ENCODE data around the gene MMP20.
A peak's percentile ranks its signal among the peaks of the same experiment; 100 is the strongest.

Gene MMP20

DNA sequence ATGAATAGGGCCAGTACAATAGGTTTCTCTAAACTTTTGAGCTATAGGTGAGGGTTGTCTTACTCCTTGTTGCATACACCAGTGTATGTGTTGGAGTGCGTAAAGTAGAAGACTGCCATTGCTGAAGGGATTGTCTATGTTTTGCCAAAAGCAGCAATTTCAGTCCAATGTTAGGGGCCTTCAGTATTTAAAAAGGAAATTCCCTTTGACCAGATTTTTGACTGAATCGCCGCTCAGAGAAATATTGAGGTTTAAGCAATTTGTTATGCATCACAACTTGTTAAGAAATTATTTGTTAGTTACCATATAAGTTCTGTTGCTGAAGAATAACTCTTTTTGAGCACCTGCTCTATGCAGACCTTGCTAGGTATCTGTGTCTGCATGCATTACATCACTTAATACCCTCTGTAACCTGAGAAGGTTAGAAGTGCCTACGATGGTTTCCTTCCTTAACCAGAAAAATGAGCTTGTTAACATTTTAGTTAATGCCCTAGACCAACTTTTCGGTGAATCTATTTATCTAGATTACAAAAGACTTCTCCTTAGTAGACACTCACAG, 33.9 kb downstream of the MMP20 start:
- DNase-seq, result no peak

DNA sequence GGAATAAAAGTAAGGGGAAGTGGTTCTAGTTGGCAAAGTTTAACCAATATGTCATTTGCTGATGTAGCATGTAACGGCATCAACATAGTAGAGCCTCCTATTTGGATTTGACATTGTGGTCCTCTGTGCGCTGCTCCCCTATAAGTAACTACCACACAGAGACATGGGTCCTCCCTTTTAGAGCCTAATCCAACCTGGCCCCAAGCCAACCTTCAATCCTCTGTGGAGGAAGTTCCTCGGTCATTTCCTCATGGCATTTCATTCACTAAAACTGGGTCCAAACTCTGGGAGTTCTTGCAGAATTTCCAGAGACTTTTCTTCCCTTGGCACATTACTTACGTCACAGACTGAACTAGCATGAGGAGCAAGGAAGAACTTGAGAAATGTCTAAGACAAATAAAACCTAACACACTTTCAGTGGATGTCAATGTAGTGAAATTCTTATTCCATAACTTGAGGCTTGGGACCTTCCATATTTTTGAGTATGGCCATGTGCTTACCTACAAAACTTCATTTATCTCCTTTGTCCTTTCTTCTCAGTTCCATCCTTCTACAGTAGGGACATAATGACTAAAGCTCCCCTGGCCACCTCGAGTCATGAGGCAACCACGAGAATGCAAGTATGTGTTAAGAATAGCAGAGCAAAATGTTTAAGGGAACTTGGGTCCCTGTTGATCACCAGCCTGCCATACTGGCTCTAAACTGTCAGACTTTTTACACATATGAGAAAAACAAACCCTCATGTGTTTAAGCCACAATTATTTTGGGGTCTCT, 34.7 kb downstream of the MMP20 start:
- no peak for DNase-seq

DNA sequence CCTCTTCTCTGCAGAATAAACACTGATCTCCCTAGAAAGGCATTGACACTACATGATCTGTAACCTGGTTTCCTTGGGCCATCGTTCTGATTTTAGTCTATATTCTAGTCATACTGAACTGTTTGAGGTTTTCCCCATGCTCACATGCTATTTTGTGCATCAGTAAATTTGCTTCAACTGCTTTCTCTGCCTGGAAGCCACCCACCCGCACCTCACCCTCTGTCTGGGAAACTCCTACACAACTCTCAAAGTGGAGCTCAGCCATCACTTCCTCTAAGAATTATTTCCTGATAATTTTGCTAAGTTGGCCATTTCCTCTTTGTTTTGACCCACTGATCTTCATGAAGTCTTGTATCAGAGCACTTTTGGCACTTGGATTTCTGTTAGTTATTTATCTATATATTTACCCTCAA, 36.1 kb downstream of the MMP20 start:
- DNase-seq, result no peak

DNA sequence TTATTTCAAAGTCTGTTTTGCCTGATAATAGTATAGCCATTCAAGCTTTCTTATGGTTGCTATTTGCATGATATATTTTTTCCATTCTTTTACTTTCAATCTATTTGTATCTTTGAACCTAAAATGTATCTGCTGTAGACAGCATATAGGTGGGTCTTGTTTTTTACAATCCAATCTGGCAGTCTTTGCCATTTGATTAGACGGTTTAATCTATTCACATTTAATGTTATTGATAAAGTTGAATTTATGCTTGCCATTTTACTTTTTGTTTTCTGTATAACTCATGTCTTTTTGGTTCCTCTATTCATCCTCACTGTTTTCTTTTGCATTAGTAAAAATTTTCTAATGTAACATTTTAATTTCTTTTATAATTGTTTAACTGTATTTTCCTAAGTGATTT, 37.4 kb downstream of the MMP20 start:
- DNase-seq, result no peak

DNA sequence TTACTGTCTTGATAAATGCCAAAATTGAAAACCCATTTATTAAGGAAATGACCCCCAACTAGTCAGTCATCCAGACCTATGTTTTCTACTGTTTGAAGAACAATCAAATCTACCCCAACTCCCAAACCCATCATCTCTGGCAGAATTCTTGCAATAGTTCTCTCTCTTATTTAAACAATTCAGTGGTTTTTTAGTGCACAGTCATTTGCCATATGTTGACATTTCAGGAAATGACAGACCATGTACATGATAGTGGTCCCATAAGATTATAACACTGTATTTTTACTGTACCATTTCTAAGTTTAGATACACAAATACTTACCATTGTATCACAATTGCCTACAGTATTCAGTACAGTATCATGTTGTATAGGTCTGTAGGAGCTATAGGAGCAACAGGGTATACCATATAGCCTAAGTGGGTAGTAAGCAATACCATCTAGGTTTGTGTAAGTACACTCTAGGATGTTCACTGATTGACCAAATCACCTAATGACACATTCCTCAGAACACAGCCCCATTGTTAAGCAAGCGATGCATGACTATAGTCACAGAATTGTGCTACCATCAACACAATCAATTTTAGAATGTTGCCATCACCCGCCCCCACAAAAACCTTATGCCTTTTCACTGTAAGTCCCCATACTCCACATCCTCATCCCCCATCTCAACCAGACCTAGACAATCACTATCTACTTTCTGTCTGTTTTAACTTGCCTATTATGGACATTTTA, 41.8 kb downstream of the MMP20 start:
- DNase-seq, result no peak

DNA sequence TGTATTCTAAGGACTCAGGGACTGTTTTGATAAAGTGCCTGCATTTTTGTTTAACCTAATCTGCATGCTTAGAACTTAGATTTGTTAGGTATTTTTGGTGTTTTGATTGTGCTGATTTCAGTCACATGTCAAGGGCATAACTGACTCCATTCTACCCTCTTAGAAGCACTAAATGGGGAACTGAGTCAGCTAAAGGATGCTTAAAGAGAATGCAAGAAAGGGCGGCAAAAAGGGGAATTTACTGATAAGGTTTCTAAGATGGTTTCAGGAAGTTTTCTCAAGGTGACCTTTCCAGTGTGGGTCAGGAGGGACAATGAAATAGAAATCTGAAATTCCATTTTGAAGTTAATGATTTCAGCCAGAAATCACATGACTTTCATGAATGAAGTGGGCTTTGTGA, 43.0 kb downstream of the MMP20 start:
- DNase-seq, result no peak

DNA sequence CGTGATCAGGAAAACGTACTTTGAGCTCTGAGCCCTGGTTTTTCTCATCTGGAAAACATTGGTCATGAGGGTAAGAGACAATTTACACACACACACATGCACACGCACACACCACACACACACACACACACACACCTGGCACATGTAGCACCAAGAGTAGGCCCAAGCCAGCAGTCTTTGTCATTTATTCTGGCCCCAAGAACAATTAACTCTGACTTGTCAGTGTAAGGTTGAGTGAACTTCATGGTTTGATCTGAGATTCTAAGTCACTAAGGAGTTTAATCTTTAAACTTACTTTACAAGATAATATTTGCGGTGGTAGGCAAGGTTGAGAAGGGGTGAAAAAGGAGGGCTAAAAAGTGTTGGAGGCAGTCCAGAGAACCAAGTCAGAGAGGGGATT, 44.1 kb downstream of the MMP20 start:
- DNase-seq, result no peak

DNA sequence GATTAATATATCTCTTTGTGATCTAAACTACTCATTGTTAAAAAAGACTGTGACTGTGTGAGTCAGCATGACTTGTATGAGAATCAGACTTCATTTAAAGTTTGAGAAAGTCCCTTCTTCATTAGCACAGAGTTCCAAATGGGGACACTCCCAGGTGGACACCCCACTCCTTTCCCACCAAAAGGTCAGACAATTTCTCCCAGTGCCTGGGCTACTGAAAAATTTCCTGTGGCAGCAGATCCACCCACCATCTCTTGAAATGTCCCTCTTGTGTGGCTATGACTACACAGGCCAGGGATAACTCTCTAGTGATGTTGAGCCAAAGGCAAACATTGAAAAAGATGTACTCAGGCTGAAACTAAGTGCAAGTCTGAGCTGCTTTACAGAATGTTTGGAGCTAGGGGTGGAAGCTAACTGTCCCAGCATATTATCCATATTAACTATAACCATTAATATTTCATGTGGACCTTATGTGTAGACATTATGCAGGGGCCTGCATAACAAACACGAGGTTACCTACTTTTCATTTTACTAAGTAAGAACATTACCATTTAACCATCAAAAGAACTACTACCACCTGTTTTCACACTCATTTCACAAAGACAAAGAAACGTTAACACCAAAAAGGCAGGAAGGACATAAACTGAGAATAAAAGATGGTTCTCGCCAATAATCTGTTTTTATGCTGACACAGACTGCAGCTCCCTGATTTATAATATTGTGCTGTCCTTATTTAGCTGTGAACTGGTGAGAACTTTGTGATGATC, 44.8 kb downstream of the MMP20 start:
- DNase-seq, result no peak

DNA sequence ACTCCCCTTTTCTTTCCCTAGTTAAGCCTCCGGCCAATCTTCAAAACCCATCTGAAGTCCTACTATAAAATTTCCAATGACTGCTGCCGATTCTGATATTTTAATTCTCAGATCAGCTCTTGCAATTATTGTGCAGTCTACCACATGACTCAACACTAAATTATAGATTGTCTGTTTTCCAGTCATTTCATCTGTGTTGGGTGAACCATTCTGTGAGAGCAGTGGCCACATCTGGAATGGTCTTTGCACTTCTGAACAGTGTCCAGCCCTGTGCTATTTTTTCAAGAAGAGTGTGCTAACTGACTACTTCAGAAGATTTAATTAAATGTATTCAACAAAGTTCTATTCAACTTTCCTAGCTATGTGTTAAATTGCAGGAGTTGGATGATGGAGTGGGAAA, 47.4 kb downstream of the MMP20 start:
- no peak for DNase-seq

DNA sequence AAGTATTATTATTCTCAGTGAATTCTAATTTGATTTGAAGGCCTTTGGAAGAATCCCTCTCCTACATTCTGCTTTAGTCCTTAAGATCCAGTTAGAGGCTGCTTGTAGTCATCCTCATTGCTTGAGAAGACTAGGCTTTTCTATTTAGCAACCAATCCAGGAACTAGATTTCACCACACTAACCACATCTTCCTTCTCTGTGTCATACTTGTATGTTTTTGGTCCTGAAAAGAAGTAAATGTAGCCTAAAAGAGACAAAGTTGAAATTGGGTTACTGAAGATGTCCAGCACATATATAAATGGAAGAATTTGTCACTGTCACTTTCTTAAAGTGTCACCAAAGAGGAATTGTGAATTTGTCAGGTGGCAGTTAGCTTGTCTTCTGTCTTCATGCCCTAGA, 48.0 kb downstream of the MMP20 start:
- peak; percentile 3 for DNase-seq

DNA sequence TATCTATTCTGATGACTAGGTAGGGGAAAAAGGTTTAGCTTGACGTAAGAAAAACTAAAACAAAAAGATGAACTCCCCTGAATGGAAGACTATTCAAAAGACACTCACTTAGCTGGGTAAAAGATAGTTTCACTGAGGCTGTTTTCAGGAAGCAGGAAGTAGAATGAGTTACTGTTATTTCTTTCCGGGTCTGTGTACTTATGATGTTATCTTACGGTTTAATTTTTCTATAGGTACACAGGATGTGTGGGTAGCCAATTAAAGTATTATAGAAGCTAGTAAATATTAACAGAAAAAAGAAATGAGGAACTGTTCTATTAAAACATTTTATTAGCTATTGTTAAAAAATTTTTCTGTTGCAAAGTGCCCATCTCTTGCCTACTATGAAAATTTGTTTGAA, 48.8 kb downstream of the MMP20 start:
- peak; percentile 7 for DNase-seq

DNA sequence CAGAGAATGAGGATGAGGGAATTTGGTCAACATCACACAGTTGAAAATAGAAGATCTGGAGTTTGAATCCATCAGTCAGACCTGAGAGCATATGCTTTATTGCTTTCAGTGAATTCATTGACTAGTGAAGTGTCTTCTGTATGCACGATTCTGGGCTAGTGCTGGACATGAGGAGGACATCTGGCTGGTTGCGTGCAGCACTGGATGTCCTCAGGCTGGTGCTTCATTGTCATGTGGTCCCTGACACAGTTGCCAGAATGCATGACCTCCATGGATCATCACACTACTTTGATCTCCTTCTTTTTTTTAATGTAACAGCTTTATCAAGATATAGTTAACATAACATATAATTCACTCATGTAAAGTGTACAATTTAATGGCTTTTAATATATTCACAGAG, 50.1 kb downstream of the MMP20 start:
- DNase-seq, result no peak

DNA sequence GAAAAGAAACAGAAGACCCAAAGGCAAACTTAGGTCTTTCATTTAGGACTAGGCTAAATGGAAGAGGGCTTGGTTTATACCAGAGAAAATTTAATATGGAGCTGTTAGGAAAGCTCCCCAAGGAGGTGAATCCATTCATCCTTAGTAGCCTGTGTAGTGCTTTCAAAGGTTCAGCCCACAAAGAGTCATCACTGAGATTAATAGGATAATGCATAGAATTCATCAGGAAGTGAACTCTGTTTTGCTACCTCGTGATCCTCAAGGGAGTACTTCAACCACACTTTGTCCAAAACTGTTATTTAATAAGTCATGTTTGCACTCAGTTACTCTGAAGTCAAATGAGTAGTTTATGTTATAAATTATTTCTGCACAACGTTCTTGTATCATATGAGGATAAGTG, 51.3 kb downstream of the MMP20 start:
- no peak for DNase-seq

DNA sequence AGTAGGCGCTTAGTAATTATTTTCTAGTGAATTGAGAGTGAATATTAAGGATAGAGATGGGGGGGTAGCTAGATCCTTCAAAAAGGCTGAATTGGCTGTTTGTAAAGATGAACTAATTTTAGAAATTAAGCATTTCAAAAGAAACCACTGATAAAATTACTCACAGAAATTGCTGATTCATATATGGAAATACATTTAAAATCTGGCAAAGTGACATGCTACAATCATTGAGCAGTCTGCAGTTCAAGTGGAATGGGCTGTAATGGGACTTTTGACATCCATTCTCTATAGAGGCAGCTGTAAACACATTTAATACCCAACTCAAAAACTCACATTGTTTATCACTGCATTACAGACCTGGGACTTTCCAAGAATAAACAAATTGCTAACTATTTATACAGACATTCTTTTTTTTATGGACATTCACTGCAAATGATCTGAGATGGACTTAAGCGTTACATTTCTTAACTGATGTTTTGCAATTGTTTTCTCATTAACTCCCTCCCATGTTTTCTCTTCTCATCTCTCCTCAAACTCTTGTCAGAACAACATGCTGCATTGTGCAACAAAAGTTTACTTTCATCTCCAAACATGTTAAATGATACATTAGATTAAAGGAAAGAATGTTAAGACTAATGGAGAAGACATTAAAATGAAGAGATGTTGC, 52.4 kb downstream of the MMP20 start:
- DNase-seq, result no peak

DNA sequence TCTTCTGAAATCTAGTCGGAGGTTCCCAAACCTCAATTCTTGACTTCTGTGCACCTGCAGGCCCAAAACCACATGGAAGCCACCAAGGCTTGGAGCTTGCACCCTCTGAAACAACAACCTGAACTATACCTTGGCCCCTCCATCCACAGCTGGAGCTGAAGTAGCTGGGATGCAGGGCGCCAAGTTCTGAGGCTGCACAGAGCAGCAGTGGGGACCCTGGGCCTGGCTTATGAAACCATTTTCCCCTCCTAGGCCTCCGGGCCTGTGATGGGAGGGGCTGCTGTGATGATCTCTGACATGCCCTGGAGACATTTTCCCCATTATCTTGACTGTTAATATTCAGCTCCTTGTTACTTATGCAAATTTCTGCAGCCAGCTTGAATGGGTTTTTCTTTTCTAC, 56.3 kb downstream of the MMP20 start:
- no peak for DNase-seq

DNA sequence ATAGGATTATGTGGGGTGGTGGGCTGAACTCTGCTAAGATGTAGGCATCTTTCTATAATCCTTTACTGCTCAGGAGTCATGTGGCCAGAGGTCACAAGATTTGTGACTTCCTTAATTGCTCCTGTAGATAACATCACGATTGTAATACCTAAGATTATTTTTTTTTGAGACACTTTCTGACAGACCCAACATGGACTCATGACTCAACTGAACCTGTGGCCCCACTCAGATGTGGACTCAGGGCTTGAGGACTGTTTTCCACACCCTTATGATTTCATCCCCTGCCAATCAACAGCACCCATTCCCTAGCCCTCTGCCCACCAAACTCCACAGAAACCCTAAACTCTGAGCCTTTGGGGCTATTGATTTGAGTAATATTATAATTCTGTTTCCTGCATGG, 59.0 kb downstream of the MMP20 start:
- DNase-seq, result no peak

DNA sequence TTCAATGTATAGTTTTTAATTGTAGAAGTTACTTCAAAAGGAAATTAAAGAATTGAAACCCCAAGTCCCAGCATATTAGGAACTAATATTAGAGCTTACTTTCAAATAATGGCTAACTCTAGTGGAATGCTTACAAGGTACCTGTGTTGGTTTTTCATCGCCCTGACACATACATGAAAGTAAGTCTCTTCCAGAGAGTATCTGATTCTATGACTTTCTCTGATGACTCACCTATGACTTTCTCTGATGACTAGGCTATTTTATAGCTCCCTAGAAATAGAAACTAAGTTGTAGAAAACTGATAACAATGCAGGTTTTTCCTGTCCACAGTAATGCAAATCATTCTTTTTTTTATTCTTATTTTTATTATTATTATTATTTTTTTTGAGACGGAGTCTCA, 61.0 kb downstream of the MMP20 start:
- DNase-seq, result no peak

DNA sequence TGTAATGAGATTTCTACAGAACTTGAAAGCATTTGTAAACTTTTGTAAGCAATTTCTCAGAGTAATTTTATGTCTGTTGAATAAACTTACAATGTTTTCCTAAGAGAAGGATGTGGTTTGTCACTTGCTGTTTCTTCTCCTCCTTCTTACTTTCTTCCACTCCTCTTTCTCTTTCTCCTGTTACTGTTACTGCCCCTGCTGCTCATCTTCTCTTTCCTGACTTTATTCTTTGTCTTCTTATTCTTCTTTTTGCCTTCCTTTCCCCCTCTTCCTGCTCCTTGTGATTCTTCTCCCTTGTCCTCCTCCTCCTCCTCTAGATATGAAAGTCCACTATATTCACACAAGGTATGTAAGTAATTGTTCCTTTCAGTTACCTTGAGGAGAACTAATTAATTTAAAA, 63.5 kb downstream of the MMP20 start:
- no peak for DNase-seq

DNA sequence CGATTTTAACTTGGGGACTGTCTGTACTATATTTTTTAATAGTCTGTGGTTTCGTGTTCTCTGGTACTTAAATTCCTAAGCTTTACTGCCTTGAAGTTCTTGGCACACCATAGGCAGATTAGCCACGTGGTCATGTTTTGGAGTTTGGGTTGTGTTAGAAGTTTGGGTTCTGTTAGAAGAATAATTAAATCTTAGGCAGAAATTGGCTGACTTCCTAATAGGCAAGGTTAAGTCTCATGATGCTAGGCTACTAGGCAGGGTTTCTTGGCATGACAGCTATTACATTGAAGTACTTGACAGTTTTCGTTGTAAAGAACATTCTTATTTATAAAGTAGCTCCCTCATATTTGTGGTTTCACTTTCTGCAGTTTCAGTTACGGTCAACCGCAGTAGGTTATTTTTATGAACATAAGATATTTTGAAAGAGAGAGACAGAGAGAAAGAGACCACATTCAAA, 64.5 kb downstream of the MMP20 start:
- DNase-seq, result peak; percentile 24

DNA sequence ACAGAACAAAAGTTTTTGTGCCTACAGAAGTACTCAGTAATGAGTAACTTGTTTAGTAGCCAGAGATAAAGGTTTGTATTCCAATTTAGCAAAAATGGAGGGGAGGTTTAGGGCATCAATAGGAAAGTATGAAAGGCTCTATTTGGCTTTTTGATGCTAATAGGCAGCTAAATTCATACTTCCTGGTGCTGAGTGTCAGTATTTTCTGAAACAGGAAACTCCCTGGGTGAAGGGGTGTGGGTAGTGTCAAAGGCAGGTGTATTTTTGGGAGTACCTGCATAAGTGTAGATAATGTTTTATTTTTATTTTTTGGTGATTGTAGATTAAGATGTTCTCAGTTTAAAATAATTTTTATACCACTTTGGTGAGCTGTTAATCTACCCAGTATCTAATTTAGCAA, 65.3 kb downstream of the MMP20 start:
- DNase-seq, result peak; percentile 12

DNA sequence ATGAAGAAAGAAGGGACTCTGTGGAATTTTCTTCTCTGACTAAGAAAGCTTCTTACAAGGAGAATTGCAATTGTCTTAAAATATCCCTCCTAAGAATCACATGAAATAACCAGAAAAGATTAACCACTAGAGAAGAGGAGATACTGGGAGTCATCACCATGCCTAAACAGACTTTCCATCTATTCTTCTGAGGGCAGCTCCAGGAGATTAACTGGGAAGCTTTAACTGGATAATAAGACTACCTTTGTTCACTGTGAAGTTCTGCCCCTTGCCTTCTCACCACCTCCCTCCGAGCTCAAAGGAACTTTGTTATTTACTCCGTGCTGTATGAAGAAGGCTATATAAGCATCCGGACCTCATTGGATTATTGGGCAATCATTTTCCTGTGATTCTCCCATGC, 70.0 kb downstream of the MMP20 start:
- no peak for DNase-seq

DNA sequence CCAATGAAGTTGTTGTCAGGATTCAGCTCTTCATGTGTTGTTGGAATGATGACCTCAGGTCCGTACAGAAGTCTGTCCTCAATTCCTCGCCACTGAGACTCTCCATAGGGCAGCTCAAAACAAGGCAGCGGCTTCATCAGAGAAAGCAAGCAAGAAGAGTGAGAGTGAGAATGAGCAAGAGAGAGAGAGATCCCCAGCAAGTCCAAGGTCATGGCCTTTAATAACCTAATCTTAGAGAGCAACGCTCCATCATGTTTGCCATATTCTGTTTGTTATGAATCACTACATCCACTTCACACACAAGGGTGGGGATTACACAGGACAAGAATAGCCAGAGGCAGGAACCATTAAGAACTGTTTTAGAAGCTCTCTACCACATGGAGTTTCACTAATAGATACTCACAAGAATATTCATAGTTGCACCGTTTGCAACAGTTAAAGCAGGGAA, 71.3 kb downstream of the MMP20 start:
- no peak for DNase-seq

Measured in central memory CD4-positive, alpha-beta T cell (primary cell).